ENCODE data around the gene BET1L.

BET1L gene

DNA sequence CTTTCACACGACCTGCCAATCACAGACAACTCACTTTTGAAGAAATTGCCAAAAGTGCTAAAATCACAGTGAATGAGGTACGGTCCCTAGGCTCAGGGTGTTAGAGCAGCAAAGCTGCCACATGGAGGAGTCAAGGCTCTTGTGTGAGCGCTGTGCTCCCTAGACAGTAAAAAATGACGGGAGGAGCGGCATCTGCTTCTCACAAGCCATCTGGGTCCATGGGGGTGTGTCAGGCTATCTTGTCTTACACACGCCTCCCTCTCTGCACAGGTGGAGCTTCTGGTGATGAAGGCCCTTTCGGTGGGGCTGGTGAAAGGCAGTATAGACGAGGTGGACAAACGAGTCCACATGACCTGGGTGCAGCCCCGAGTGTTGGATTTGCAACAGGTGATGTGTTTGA lies 44.4 kb upstream of the BET1L start:
- Histone ChIP-seq H3K27me3 (ENCODE audit: insufficient read depth, low read length) (no peaks in the 10 kb centered on the region), H2AFZ (ENCODE audit: low read length) (no peak overlapping the region), H3K79me2 (ENCODE audit: insufficient read depth, low read length) (no peaks in the 10 kb centered on the region), H3K9ac (ENCODE audit: low read length) (no peak overlapping the region), H3K36me3 (ENCODE audit: insufficient read depth, low read length) (peaks cover 69% of the 10 kb centered on the region), H3K9me2 (ENCODE audit: low read depth, low read length) (no peaks in the 10 kb centered on the region), H3K9me3 (ENCODE audit: low read length) (no peaks in the 10 kb centered on the region), H3K4me3 (ENCODE audit: low read depth, low read length, poor library complexity, severe bottlenecking) (no peak overlapping the region), H3K4me1 (ENCODE audit: insufficient read depth, low read length, severe bottlenecking) (no peaks in the 10 kb centered on the region), H3K4me2 (ENCODE audit: low read length) (no peak overlapping the region), H3K27ac (ENCODE audit: low read depth, low read length, poor library complexity, severe bottlenecking) (no peak overlapping the region), H3F3A (ENCODE audit: insufficient read depth, low read length) (no peaks in the 10 kb centered on the region), H4K20me1 (ENCODE audit: insufficient read depth, low read length) (no peaks in the 10 kb centered on the region)
- no peak for TF ChIP-seq EZH2 (IDR thresholded peaks at IDR 0.05; ENCODE audit: borderline replicate concordance, low read length)
- TF ChIP-seq, protein P1, sequence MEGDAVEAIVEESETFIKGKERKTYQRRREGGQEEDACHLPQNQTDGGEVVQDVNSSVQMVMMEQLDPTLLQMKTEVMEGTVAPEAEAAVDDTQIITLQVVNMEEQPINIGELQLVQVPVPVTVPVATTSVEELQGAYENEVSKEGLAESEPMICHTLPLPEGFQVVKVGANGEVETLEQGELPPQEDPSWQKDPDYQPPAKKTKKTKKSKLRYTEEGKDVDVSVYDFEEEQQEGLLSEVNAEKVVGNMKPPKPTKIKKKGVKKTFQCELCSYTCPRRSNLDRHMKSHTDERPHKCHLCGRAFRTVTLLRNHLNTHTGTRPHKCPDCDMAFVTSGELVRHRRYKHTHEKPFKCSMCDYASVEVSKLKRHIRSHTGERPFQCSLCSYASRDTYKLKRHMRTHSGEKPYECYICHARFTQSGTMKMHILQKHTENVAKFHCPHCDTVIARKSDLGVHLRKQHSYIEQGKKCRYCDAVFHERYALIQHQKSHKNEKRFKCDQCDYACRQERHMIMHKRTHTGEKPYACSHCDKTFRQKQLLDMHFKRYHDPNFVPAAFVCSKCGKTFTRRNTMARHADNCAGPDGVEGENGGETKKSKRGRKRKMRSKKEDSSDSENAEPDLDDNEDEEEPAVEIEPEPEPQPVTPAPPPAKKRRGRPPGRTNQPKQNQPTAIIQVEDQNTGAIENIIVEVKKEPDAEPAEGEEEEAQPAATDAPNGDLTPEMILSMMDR (IDR thresholded peaks at IDR 0.05; ENCODE audit: low read length), result peak; percentile 33; the same call in 1 of the 2 replicates

DNA sequence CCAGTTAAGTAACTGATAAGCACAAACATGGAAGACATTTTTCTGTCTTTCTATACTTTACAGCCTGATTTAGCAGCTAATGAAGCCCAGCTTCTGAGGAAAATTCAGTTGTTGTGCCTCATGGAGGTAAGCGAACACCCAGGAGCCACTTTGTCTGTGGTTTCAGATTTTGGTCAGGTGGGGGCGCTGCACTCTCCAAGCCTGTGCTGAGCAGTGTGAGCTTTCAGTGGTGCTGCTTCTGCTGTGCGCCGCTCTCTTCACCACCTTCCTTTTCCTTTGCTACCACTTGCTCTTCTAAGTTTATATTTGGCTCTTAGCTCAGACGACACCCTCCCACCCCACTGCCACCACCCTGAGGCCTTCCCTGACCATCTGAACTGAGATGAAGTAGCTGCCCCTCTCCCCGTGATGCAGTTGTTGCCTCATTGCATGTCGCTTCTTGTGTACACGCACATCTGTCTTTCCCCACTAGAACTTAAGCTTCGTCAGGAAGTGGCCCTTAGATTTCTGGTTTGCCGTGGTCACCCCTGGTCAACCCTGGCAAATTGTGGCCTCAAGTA lies 43.6 kb upstream of the BET1L start:
- TF ChIP-seq, protein P1 (IDR thresholded peaks at IDR 0.05; ENCODE audit: low read length), result peak; percentile 76
- no peak for TF ChIP-seq EZH2 (IDR thresholded peaks at IDR 0.05; ENCODE audit: borderline replicate concordance, low read length)
- Histone ChIP-seq H2AFZ (ENCODE audit: low read length) (no peak overlapping the region), H3K79me2 (ENCODE audit: insufficient read depth, low read length) (no peaks in the 10 kb centered on the region), H3K9me3 (ENCODE audit: low read length) (no peaks in the 10 kb centered on the region), H3K36me3 (ENCODE audit: insufficient read depth, low read length) (peaks cover 76% of the 10 kb centered on the region), H3K4me1 (ENCODE audit: insufficient read depth, low read length, severe bottlenecking) (no peaks in the 10 kb centered on the region), H3K9me2 (ENCODE audit: low read depth, low read length) (no peaks in the 10 kb centered on the region), H3K27me3 (ENCODE audit: insufficient read depth, low read length) (no peaks in the 10 kb centered on the region), H4K20me1 (ENCODE audit: insufficient read depth, low read length) (no peaks in the 10 kb centered on the region), H3K4me3 (ENCODE audit: low read depth, low read length, poor library complexity, severe bottlenecking) (no peak overlapping the region), H3K4me2 (ENCODE audit: low read length) (no peak overlapping the region), H3K27ac (ENCODE audit: low read depth, low read length, poor library complexity, severe bottlenecking) (peak overlapping the region; percentile 4), H3K9ac (ENCODE audit: low read length) (no peak overlapping the region), H3F3A (ENCODE audit: insufficient read depth, low read length) (no peaks in the 10 kb centered on the region)

DNA sequence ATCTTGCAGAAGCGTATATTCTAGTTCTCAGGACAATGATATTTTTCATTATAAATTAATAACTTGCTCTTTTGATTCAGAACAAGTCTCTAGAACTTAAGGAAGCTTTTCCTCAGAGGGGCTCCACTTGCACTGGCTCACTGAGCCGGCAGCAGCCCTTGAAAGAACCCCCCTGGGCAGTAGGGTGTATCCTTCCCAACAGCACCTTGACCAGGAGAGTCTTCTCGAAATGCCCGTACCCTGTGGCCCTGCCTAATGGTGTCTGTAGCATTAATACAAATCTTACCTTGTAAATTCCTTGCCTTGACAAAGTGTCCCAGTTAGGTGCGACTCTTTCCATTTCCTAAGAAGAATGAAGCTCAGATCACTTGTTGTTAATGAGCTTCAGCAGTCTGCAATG lies 43.1 kb upstream of the BET1L start:
- Histone ChIP-seq H3K27me3 (ENCODE audit: insufficient read depth, low read length) (no peaks in the 10 kb centered on the region), H2AFZ (ENCODE audit: low read length) (no peak overlapping the region), H3K4me2 (ENCODE audit: low read length) (no peak overlapping the region), H3K9ac (ENCODE audit: low read length) (no peak overlapping the region), H3K9me2 (ENCODE audit: low read depth, low read length) (no peaks in the 10 kb centered on the region), H3K4me3 (ENCODE audit: low read depth, low read length, poor library complexity, severe bottlenecking) (no peak overlapping the region), H3F3A (ENCODE audit: insufficient read depth, low read length) (no peaks in the 10 kb centered on the region), H4K20me1 (ENCODE audit: insufficient read depth, low read length) (no peaks in the 10 kb centered on the region), H3K4me1 (ENCODE audit: insufficient read depth, low read length, severe bottlenecking) (no peaks in the 10 kb centered on the region), H3K9me3 (ENCODE audit: low read length) (no peaks in the 10 kb centered on the region), H3K79me2 (ENCODE audit: insufficient read depth, low read length) (no peaks in the 10 kb centered on the region), H3K27ac (ENCODE audit: low read depth, low read length, poor library complexity, severe bottlenecking) (peak overlapping the region; percentile 4), H3K36me3 (ENCODE audit: insufficient read depth, low read length) (peaks cover 81% of the 10 kb centered on the region)
- TF ChIP-seq, protein P1 (IDR thresholded peaks at IDR 0.05; ENCODE audit: low read length), result no peak
- TF ChIP-seq EZH2 (IDR thresholded peaks at IDR 0.05; ENCODE audit: borderline replicate concordance, low read length), result no peak

Measured in OCI-LY1 (cell line).